Kidney glomerular epithelial cell (primary cell): Measurements from ENCODE around the gene PLVAP.

ENCODE experiments used
- DNase-seq: peaks from one replicate; lab custom pipeline; 2025; lab: John Stamatoyannopoulos, UW

PLVAP gene

GRCh38 chr19:17333611-17334413 is 43.3 kb downstream of the PLVAP start:
- peak; percentile 68 for DNase-seq

DNA sequence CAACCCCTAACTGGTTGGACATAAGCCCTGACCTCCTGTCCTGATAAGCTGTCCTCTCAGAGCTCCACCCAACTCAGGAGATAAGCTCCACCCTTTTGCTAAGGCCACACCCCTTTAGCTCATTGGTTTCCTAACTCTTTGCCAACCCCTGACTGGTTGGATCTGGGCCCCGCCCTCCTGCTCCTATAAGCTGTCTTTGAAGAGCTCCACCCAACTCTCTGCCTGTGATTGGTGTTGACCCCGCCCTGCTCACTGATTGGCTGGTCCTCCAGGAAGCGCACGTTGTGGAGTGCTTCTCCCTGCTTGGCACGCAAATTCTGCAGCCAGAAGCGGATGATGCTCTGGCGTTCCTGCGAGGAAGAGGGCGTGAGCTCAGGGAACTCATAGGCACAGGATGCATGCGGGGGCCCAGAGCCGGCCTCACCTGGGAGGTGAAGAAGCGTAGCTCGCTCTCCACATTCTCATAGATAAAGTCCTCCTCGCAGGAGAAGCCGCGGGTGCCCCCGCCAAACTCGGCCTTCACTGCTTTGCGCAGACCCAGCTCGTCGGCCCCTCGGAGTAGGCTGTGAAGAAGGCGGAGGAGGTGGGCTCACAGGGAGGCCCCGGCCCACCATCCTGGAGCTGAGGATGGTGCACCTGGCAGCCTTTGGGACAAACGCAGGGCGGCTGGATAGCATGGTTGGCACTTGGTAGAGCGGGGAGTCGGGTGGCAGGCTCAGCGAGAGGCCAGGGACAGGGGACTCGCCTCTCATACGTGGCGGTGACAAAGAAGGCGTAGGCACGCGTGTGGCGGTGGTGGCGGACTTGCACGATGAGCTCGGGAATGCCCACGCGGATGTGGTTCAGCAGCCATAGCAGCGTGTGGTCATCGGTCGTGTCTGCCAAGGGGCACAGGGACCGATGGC is 44.2 kb downstream of the PLVAP start:
- no peak for DNase-seq

- no peak for DNase-seq
These were observed 44.8 kb downstream of the PLVAP start for GRCh38 chr19:17332360-17332676.

- no peak for DNase-seq
These were observed 46.0 kb downstream of the PLVAP start for GRCh38 chr19:17331045-17331558.

- DNase-seq: no peak
These were observed 46.7 kb downstream of the PLVAP start for GRCh38 chr19:17330262-17331044.

GRCh38 chr19:17329366-17330261 is 47.5 kb downstream of the PLVAP start:
- no peak for DNase-seq

- no peak for DNase-seq
These were observed 48.4 kb downstream of the PLVAP start for GRCh38 chr19:17328517-17329365.

DNA sequence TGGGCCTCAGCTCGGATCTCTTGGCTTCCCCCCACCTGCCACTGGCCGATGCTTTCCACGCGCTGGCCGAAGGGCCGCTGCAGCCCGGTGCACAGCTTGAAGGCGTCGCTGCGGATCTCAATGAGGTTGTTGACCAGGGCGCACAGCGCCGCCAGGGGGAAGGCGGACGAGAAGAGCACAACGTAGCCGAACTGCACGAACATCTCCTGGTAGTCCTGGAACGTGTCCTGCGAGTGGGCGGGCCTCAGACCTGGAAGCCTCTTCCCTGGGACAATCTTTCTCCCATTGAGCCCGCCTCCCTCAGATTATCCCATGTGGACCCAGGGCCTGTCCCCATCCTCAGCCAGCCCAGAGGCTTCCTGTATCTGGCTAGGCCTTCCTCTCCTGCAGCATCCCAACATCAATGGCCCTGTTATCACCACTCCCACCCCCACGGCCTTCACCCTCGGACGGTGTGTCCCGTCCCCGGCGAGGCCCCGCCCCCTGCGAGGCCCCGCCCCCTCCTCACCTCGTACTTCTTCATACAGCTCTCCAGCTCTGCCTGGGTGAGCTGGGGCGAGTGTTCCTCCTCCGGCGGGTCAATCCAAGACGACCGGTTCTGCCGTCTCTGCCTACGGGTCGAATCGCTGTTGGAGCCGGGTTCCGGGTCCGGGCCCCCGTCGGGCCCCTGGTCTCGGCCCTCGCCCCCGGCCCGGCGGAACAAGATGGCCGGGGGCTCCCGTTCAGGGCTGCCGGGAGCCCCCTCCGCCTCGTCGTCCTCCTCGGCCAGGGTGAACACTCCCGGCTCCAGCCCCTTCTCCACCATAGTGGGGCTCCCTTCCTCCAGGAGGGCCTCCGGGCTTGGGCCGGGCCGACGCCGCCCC is 49.3 kb downstream of the PLVAP start:
- DNase-seq: peak; percentile 46

- DNase-seq: no peak
These were observed 50.0 kb downstream of the PLVAP start for GRCh38 chr19:17327068-17327653.

DNA sequence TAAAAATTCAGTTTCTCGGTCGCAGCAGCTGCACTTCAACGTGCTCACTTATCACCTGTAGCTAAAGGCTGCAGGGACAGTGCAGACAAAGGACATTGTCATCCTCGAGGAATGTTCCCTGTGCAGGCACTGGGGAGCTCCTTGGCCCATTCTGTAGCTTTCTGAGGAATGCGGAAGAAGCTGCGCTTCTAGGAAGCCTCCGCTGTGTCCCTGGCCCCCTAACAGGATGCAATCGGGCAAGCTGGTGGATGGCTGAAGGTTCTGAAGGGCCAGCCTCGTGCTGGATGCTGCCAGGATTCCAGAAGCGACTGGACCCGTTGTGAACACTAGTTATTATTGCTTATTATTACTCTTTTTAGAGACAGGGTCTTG is 50.6 kb downstream of the PLVAP start:
- DNase-seq: no peak

- DNase-seq: no peak
These were observed 51.1 kb downstream of the PLVAP start for GRCh38 chr19:17325881-17326594.

DNA sequence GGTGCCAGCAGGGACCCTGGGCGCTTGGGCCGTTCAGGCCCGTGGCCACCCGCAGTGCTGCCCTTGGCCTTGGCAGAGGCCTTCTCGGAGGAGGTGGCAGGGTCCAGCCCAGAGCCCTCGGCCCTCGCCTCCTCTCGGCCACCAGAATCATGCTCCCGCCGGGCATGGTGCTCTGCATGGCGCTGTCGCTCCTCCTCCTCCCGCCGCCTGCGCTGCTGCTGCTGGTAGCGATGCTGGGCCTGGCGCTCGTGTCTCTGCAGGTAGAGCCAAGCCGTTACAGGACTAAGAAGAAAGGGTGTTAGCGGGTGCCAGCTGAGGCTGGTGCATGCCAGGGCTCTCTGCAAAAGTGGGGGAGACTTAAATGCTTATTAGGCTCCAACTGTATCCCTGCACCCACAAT is 52.0 kb downstream of the PLVAP start:
- DNase-seq: no peak

DNA sequence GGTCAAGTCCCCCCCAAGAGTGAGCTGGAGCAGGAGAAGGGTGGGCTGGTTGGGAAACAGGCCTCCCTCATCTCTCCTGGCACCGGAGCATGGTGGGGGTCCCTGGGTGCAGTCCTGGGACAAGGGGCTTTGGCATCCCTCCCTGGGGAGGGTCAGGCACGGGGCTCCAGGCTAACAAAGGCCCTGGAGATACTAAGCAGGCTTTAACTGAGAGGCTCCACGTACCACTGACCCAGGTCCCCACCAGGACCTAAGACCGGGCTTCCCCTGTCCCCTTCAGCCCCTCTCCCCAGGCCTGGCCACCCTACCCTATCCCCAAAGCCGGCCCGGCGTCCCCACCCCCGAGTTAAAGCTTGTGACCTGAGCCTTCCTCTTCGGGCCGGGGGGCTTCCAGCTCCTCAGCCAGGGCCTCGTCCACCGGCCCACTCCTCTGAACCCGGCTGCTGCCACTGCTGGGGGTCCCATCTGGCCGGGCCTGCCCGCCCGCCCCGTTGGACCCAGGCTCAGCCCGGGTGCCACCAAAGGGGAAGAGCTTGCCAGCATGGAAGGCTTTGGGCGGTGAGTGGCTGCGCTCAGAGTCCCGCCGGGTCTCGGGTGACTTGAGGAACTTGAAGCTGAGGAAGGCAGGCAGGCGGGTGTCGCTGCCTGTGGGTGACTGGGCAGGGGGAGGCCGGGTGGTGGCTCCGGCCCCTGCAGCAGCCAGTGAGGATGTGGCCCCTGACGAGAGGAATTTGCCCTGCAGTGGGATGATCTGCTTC is 52.6 kb downstream of the PLVAP start:
- no peak for DNase-seq

- no peak for DNase-seq
These were observed 53.2 kb downstream of the PLVAP start for GRCh38 chr19:17323964-17324332.

GRCh38 chr19:17323300-17323963 is 53.7 kb downstream of the PLVAP start:
- no peak for DNase-seq

DNA sequence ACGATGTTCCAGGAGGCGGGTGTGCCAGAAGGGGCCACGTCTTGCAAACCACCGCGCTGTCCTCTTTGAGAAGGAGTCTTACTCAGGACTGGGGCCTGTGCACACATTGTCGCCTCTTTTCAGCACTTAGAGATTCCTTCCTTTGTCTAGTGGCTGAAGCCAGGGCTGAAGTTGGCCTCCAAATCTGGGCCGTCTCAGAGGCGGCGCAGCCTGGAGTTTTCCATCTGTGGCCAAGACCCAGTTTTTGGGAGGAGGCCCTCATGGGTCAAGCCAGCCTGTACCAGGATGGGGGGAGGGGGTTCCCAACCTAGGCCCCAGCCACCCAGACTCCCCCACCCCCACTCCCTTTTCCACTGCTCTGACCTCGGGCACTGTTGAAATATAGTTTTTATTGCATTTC is 54.3 kb downstream of the PLVAP start:
- no peak for DNase-seq
